ENCODE results near the gene CLDN19.

CLDN19 gene

GRCh38 chr1:42765832-42766740 lies 26.1 kb upstream of the CLDN19 start:
- DNase-seq, result peak; percentile 52
- Histone ChIP-seq H3K36me3 (no peaks in the 10 kb centered on the region), H3K4me1 (no peaks in the 10 kb centered on the region), H3K27me3 (no peaks in the 10 kb centered on the region), H3K9me3 (no peaks in the 10 kb centered on the region), H3K4me3 (ENCODE audit: low read depth, low read length) (peak overlapping the region; percentile 83)
- TF ChIP-seq CTCF (IDR thresholded peaks at IDR 0.05; ENCODE audit: low read depth, low read length), result peak; percentile 54

DNA sequence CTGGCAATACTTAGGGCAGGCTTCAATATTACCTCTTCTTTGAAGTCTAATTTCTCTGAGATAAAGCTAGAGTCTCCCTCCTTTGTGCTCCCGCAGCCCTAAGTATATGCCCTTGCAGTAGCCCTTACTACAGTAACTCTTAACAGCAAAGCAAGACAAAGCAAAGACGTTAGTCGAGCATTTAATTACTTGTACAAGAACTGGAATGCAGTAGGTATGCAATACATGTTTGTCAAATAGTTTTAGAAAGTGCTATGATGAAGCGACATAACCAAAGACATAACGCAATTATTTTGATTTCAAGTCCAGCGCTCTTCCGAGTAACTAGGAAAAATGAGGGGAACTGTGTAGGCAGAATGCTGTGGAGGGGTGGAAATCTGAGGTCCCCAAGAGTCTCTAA lies 25.2 kb upstream of the CLDN19 start:
- H3K27me3 ChIP-seq, result no peaks in the 10 kb centered on the region
- H3K4me1 ChIP-seq, result no peaks in the 10 kb centered on the region
- TF ChIP-seq CTCF (IDR thresholded peaks at IDR 0.05; ENCODE audit: low read depth, low read length), result no peak
- H3K9me3 ChIP-seq, result no peaks in the 10 kb centered on the region
- no peak for DNase-seq
- H3K4me3 ChIP-seq (ENCODE audit: low read depth, low read length), result peak overlapping the region; percentile 83
- H3K36me3 ChIP-seq, result no peaks in the 10 kb centered on the region

GRCh38 chr1:42762269-42762668 lies 22.2 kb upstream of the CLDN19 start:
- Histone ChIP-seq H3K27me3 (no peaks in the 10 kb centered on the region), H3K4me1 (no peaks in the 10 kb centered on the region), H3K4me3 (ENCODE audit: low read depth, low read length) (no peak overlapping the region), H3K9me3 (no peaks in the 10 kb centered on the region), H3K36me3 (no peaks in the 10 kb centered on the region)
- no peak for TF ChIP-seq CTCF (IDR thresholded peaks at IDR 0.05; ENCODE audit: low read depth, low read length)
- DNase-seq, result no peak

DNA sequence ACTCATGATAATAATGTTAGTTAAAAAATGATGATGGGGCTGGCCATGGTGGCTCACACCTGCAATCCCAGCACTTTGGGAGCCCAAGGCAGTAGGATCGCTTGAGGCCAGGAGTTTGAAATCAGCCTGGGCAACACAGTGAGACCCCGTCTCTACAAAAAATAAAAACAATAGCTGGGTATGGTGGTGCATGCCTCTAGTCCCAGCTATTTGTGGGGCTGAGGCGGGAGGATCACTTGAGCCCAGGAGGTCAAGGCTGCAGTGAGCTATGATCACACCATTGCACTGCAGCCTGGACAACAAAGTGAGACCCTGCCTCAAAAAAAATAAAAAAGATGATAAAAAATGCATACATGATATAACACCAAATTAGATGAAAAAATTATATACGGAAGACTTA lies 21.5 kb upstream of the CLDN19 start:
- Histone ChIP-seq H3K4me1 (no peaks in the 10 kb centered on the region), H3K36me3 (peaks cover 2% of the 10 kb centered on the region), H3K27me3 (no peaks in the 10 kb centered on the region), H3K4me3 (ENCODE audit: low read depth, low read length) (no peak overlapping the region), H3K9me3 (no peaks in the 10 kb centered on the region)
- DNase-seq, result no peak
- TF ChIP-seq CTCF (IDR thresholded peaks at IDR 0.05; ENCODE audit: low read depth, low read length), result no peak

DNA sequence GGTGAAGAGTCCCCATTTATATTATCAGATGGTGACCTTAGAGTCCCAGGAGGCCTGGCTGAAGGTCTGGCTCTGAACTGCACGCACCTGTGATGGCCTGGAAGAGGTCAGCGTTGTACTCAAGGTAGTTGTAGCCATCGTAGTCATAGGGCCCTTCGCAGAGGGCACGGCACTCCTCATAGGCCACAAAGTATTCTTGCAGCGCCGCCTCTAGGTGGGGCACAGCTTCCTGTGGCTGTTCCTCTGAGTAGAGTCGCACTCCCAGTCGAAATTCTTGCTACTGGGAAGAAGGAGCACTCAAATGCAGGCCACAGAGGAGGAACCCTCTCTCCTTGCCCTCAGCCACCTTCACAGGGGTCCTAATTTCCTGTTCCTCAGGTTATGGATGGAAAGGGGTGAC lies 19.1 kb upstream of the CLDN19 start:
- Histone ChIP-seq H3K36me3 (peaks cover 6% of the 10 kb centered on the region), H3K27me3 (no peaks in the 10 kb centered on the region), H3K4me1 (no peaks in the 10 kb centered on the region), H3K9me3 (no peaks in the 10 kb centered on the region), H3K4me3 (ENCODE audit: low read depth, low read length) (no peak overlapping the region)
- no peak for TF ChIP-seq CTCF (IDR thresholded peaks at IDR 0.05; ENCODE audit: low read depth, low read length)
- DNase-seq, result no peak

GRCh38 chr1:42758641-42759040 lies 18.6 kb upstream of the CLDN19 start:
- H3K4me3 ChIP-seq (ENCODE audit: low read depth, low read length), result no peak overlapping the region
- TF ChIP-seq CTCF (IDR thresholded peaks at IDR 0.05; ENCODE audit: low read depth, low read length), result no peak
- H3K9me3 ChIP-seq, result no peaks in the 10 kb centered on the region
- H3K27me3 ChIP-seq, result no peaks in the 10 kb centered on the region
- H3K4me1 ChIP-seq, result no peaks in the 10 kb centered on the region
- H3K36me3 ChIP-seq, result peaks cover 6% of the 10 kb centered on the region
- DNase-seq, result no peak

Measured in BE2C (cell line).